Psoas muscle (tissue), 8 donors: ENCODE measurements around the gene FTH1. TPM values are rescaled to one million over a fixed set of nuclear protein-coding genes. Genes with fewer than 3 reads are reported as not detected.

Experiments used
- ATAC-seq, 4 donors: fragments of 200-7000 bp; cut with Tn5 transposase; one replicate each; pipeline ENCODE4 v1.9.1; 2020; ENCODE audit warnings: moderate library complexity in 3 of 4, mild to moderate bottlenecking in 2 of 4
- DNase-seq, 2 donors: peaks; one replicate each; pipeline ENCODE4 v3.0.0-alpha.2; 2020
- H3K27ac ChIP-seq: fragments of 200-600 bp; one replicate; pipeline ENCODE4 v1.8.0; 2022
- H3K27me3 ChIP-seq, 3 donors: fragments of 200-600 bp in 1 of 3; one replicate each; pipeline versions ENCODE4 v1.6.1 to v1.8.0; 2013 to 2022; ENCODE audit warnings: low read length in 2 of 3, mild to moderate bottlenecking in 2 of 3, moderate library complexity in 1 of 3; ENCODE audit not compliant: insufficient read depth in 3 of 3
- H3K36me3 ChIP-seq, 2 donors: fragments of 200-600 bp in 1 of 2; one replicate each; pipeline versions ENCODE4 v1.6.1 to v1.8.0; 2013 to 2022; ENCODE audit warnings: low read depth in 1 of 2, mild to moderate bottlenecking in 1 of 2, moderate library complexity in 1 of 2; ENCODE audit not compliant: insufficient read depth in 1 of 2
- H3K4me1 ChIP-seq: fragments of 200-600 bp; one replicate; pipeline ENCODE4 v1.8.0; 2022
- H3K4me3 ChIP-seq: fragments of 200-600 bp; one replicate; pipeline ENCODE4 v1.8.0; 2022; ENCODE audit warnings: mild to moderate bottlenecking
- H3K9me3 ChIP-seq: fragments of 200-600 bp; one replicate; pipeline ENCODE4 v1.8.0; 2022
- CTCF ChIP-seq: fragments of 200-600 bp; IDR thresholded peaks from one replicate; pipeline ENCODE4 v1.8.0; 2022; ENCODE audit warnings: antibody characterized with exemption
- WGBS, 3 donors: extraction: QIAGEN DNeasy Blood & Tissue Kit; methylation state at CpG; one replicate each; pipeline versions ENCODE4 v1.1.6 to v1.1.7; 2013; 5-methylcytosine and 5-hydroxymethylcytosine counted together
- intact Hi-C, 2 donors: fragments of 100-400 bp; cut with DNase I; formaldehyde crosslinking; loops; one replicate each; pipeline versions ENCODE4 v1.11.0 to v1.14.2; 2022
- polyA plus RNA-seq, 3 donors: library from polyadenylated mRNA; stranded (reverse); fragments of 200-250 nt; gene quantifications; one replicate each; pipeline ENCODE4 v1.2.3, GENCODE V29; 2013
- total RNA-seq, 4 donors: library from RNA; stranded (reverse); fragmentation: NEBNext Ultra II Directional in 2 of 4; extraction: Animal tissue kit (Norgen Biotek cat#: 25700) in 2 of 4; gene quantifications; one replicate each; pipeline versions ENCODE4 v1.2.1 to v1.2.4, GENCODE V29; 2021 to 2023
- donor health status: healthy with polysubstance abuse.
- donor health status: DM: no; HTN: no; CAD: no; lungs with moderate emphysema.
- donor health status: Bipolar disorder and iron deficiency.
- donor health status: healthy.
- donor health status: DM: yes; HTN: yes; CAD: no.
- donor health status: DM: no; HTN: no; CAD: no.
- donor health status: DM: no; HTN: no; CAD: no.
- donor health status: DM: yes; HTN: yes; CAD: no.

Gene FTH1
- total and polyA plus RNA-seq, 7 donors, result 2,269 to 16,176 (median 3,132) TPM

GRCh38 chr11:61923166-61924063 lies 44.0 kb downstream of the FTH1 start:
- 21 to 33% (median 32%) methylated on average over 18 of the region's 18 CpGs for WGBS, 3 donors
- intact Hi-C loops, result no loop called here
- DNase-seq (peak; percentile 70 to 85), ATAC-seq (peak; percentile 59 to 73 (median 72))
- H3K4me3 ChIP-seq, result no peak overlapping the region
- H3K36me3 ChIP-seq, result no peaks in the 10 kb centered on the region
- H3K27me3 ChIP-seq, result peaks cover 0 to 14% (median 4%) of the 10 kb centered on the region in 3 donors
- peak overlapping the region; percentile 75 for H3K27ac ChIP-seq
- no peaks in the 10 kb centered on the region for H3K9me3 ChIP-seq
- peaks cover 7% of the 10 kb centered on the region for H3K4me1 ChIP-seq
- TF ChIP-seq CTCF, result no peak

GRCh38 chr11:61922539-61922938 lies 44.9 kb downstream of the FTH1 start:
- no peak overlapping the region for H3K4me3 ChIP-seq
- H3K27ac ChIP-seq, result peak overlapping the region; percentile 75
- no peaks in the 10 kb centered on the region for H3K9me3 ChIP-seq
- H3K27me3 ChIP-seq, result peaks cover 0 to 22% (median 7%) of the 10 kb centered on the region in 3 donors
- no peak for TF ChIP-seq CTCF
- intact Hi-C loops, result no loop called here
- 42 to 46% (median 43%) methylated on average over 6 of the region's 6 CpGs for WGBS, 3 donors
- peak; percentile 45 to 69 (median 60) for ATAC-seq
- peak; percentile 90 for DNase-seq
- H3K36me3 ChIP-seq, result no peaks in the 10 kb centered on the region
- H3K4me1 ChIP-seq, result peaks cover 7% of the 10 kb centered on the region

- peaks cover 7% of the 10 kb centered on the region for H3K4me1 ChIP-seq
These were observed 46.0 kb downstream of the FTH1 start for GRCh38 chr11:61921446-61921845.

GRCh38 chr11:61919705-61920631 lies 47.5 kb downstream of the FTH1 start:
- Histone ChIP-seq H3K36me3 (no peaks in the 10 kb centered on the region), H3K9me3 (no peaks in the 10 kb centered on the region), H3K27me3 (peaks cover 0 to 23% (median 8%) of the 10 kb centered on the region in 3 donors), H3K4me1 (peaks cover 7% of the 10 kb centered on the region), H3K4me3 (no peak overlapping the region), H3K27ac (peak overlapping the region; percentile 23)
- intact Hi-C loops, result no loop called here
- TF ChIP-seq CTCF, result no peak
- DNase-seq, result no peak
- 85 to 92% (median 86%) methylated on average over 11 to 13 of the region's 13 CpGs for WGBS, 3 donors
- no peak for ATAC-seq

More at GRCh38 chr11:61921446-61921845, 46.0 kb downstream of the FTH1 start:
- Histone ChIP-seq H3K9me3 (no peaks in the 10 kb centered on the region), H3K27me3 (peaks cover 0 to 23% (median 8%) of the 10 kb centered on the region in 3 donors), H3K4me3 (no peak overlapping the region), H3K36me3 (no peaks in the 10 kb centered on the region), H3K27ac (no peak overlapping the region)
- WGBS, 3 donors, result 90 to 94% (median 91%) methylated on average over 3 of the region's 3 CpGs
- TF ChIP-seq CTCF, result no peak
- ATAC-seq (no peak), DNase-seq (no peak)
- intact Hi-C loops, result no loop called here
